Adrenal gland (tissue), 12 donors: ENCODE data around the gene HLF. TPM values are rescaled to one million over a fixed set of nuclear protein-coding genes. Genes with fewer than 3 reads are reported as not detected.

Source experiments
- DNase-seq, 7 donors: peaks; one replicate each; pipeline ENCODE4 v3.0.0-alpha.2; 2019 to 2020
- H3K27ac ChIP-seq, 5 donors: fragments of 200-600 bp; sonication (generic) in 4 of 5; 1 replicate in 3 of 5; 2 replicates in 2 of 5; pipeline versions ENCODE4 v1.5.1 to v1.8.0; 2016 to 2020; ENCODE audit warnings: mild to moderate bottlenecking in 1 of 5
- H3K27me3 ChIP-seq: fragments of 200-600 bp; 2 replicates; pipeline ENCODE4 v1.8.0; 2021
- H3K36me3 ChIP-seq, 2 donors: fragments of 200-600 bp; replicated peaks in 1 of 2; 1 replicate in 1 of 2; 2 replicates in 1 of 2; pipeline versions ENCODE4 v1.5.1 to v1.8.0; 2018 to 2022
- H3K4me1 ChIP-seq, 2 donors: fragments of 200-600 bp; replicated peaks in 1 of 2; 1 replicate in 1 of 2; 2 replicates in 1 of 2; pipeline versions ENCODE4 v1.5.1 to v1.8.0; 2018 to 2021
- H3K4me3 ChIP-seq, 4 donors: fragments of 200-600 bp; sonication (generic) in 3 of 4; one replicate each; pipeline ENCODE4 v1.5.1; 2016 to 2018
- H3K9me3 ChIP-seq, 3 donors: fragments of 200-600 bp; sonication (generic) in 1 of 3; replicated peaks in 1 of 3; 1 replicate in 2 of 3; 2 replicates in 1 of 3; pipeline versions ENCODE4 v1.5.1 to v1.8.0; 2016 to 2021
- POLR2A ChIP-seq, 2 donors: fragments of 450-650 bp; IDR thresholded peaks; one replicate each; pipeline ENCODE4 v1.6.1; 2017; ENCODE audit warnings: antibody characterized with exemption in 2 of 2, mild to moderate bottlenecking in 2 of 2, moderate library complexity in 1 of 2
- WGBS, 4 donors: extraction: QIAGEN DNeasy Blood & Tissue Kit in 2 of 4; methylation state at CpG; one replicate each; pipeline versions ENCODE4 v1.1.5 to v1.1.7; 2013 to 2017; 5-methylcytosine and 5-hydroxymethylcytosine counted together
- intact Hi-C, 2 donors: fragments of 100-400 bp; cut with DNase I; formaldehyde crosslinking; loops; one replicate each; pipeline versions ENCODE4 v1.14.1 to v1.15.0; 2022 to 2023
- polyA plus RNA-seq, 3 donors: library from polyadenylated mRNA; stranded (reverse); fragments of 200-250 nt in 2 of 3; fragments of 350-450 nt in 1 of 3; fragmentation: Illumina TruSeq in 1 of 3; extraction: RNeasy Lipid Tissue Mini Kit (QIAGEN cat#74804) in 1 of 3; gene quantifications; one replicate each; pipeline ENCODE4 v1.2.3, GENCODE V29; 2013 to 2014
- total RNA-seq, 9 donors: library from RNA; depleted of rRNA in 4 of 9; stranded (reverse); fragments of >200 nt in 4 of 9; fragments of 120-200 nt in 1 of 9; fragmentation: NEBNext Ultra II Directional in 1 of 9; extraction: Animal tissue kit (Norgen Biotek cat#: 25700) in 1 of 9; gene quantifications; one replicate each; pipeline versions ENCODE4 v1.1.0 to v1.2.4, GENCODE V29; 2013 to 2023
- TF ChIP-seq, protein P1 (sequence below), 6 experiments: fragments of 450-650 bp in 4 of 6; fragments of 200-600 bp in 2 of 6; sonication (generic) in 1 of 6; IDR thresholded peaks; 1 replicate in 5 of 6; 2 replicates in 1 of 6; pipeline versions ENCODE4 v1.5.1 to v1.8.0; 2016 to 2021; ENCODE audit warnings: antibody characterized with exemption in 6 of 6, mild to moderate bottlenecking in 2 of 6, moderate library complexity in 1 of 6
- donor health status: healthy with polysubstance abuse.
- donor health status: Bipolar disorder and iron deficiency.
- donor health status: DM: yes; HTN: yes; CAD: no.
- donor health status: DM: no; HTN: no; CAD: no.
- donor health status: DM: no; HTN: no; CAD: no.
- donor health status: DM: yes; HTN: yes; CAD: no.

The HLF gene
- total and polyA plus RNA-seq, 12 donors: 1.3 to 74.3 (median 27.0) TPM

DNA sequence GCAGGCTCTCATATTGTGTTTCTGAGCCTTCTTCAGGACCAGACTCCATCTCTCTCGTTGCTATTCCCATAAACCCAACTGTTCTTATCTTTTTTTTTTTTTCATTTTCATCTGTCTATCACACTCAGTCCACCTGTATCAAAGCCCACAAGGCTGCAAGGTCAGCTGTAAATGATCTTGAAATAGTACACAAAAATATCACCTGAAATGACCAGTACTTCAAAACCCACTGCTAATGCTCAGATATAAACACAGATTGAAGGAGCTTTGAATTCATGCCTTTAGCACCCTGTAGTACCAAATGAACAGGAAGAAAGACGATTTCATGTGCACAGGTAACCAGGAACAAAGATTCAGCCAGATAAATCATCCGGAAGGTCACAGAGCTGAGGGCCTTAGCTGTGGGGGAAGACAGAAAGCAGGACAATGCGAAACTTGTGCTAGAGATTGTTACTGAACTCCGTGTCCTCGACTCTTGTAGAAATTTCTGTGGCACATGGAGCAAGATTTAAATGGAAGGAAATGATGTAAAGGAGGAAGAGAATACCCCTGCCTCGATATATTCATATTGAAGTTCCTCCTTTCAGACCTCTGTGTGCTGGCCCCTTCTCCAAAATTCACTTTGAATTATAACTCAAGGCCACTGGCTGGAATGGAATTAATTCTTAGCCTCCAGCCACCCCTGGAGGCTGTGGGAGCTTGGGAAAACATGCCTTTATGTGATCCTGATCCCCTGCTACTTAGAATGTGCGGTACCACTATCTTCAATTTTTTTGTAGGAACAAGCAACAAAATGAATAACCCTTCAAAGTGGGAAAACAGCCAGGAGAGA is 4.1 kb downstream of the HLF start:
- Histone ChIP-seq H3K4me3 (peak overlapping the region in 1 of 4 donors; percentile 78), H3K36me3 (no peaks in the 10 kb centered on the region), H3K9me3 (no peaks in the 10 kb centered on the region), H3K27ac (peak overlapping the region in 3 of 5 donors; percentile 34 to 64 (median 48)), H3K4me1 (peaks cover 18 to 45% of the 10 kb centered on the region in 2 donors), H3K27me3 (no peaks in the 10 kb centered on the region)
- no peak for DNase-seq
- WGBS, 4 donors: 45 to 52% (median 50%) methylated on average over 8 of the region's 8 CpGs
- intact Hi-C loops: loop anchor here in 1 of 2 donors (10.0 kb wide), 1 partner anchor 46 kb away; no protein-coding TSS in a partner anchor
- TF ChIP-seq, protein P1, sequence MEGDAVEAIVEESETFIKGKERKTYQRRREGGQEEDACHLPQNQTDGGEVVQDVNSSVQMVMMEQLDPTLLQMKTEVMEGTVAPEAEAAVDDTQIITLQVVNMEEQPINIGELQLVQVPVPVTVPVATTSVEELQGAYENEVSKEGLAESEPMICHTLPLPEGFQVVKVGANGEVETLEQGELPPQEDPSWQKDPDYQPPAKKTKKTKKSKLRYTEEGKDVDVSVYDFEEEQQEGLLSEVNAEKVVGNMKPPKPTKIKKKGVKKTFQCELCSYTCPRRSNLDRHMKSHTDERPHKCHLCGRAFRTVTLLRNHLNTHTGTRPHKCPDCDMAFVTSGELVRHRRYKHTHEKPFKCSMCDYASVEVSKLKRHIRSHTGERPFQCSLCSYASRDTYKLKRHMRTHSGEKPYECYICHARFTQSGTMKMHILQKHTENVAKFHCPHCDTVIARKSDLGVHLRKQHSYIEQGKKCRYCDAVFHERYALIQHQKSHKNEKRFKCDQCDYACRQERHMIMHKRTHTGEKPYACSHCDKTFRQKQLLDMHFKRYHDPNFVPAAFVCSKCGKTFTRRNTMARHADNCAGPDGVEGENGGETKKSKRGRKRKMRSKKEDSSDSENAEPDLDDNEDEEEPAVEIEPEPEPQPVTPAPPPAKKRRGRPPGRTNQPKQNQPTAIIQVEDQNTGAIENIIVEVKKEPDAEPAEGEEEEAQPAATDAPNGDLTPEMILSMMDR (IDR thresholded peaks at IDR 0.05): no peak
- no peak for TF ChIP-seq POLR2A (IDR thresholded peaks at IDR 0.05)

DNA sequence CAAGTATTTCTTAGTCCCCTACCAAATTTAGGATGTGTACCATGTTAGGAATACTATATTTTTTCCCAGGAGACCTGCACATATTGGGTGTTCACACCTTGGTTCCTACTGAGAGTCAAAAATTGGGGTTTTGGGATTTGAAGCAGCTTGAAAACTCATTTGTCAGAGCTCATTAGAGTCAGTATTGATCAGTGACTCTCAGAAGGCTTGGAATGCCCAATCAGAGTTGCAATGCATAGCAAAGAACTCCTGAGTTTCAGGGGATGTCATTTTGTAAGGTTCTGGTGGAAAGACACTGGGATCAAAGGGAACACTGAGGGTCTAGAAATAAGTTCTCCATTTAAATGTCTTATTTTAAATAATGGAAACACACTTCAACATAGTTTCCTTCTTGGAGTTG is 5.1 kb downstream of the HLF start:
- intact Hi-C loops: loop anchor here in 1 of 2 donors (10.0 kb wide), 1 partner anchor 45 kb away; no protein-coding TSS in a partner anchor
- H3K9me3 ChIP-seq: no peaks in the 10 kb centered on the region
- H3K4me3 ChIP-seq: peak overlapping the region in 1 of 4 donors; percentile 78
- H3K36me3 ChIP-seq: no peaks in the 10 kb centered on the region
- H3K27me3 ChIP-seq: no peaks in the 10 kb centered on the region
- no peak for TF ChIP-seq POLR2A (IDR thresholded peaks at IDR 0.05)
- TF ChIP-seq, protein P1 (IDR thresholded peaks at IDR 0.05): no peak
- no peak for DNase-seq
- peaks cover 28 to 48% of the 10 kb centered on the region in 2 donors for H3K4me1 ChIP-seq
- H3K27ac ChIP-seq: peak overlapping the region in 2 of 5 donors; percentile 48 to 64

DNA sequence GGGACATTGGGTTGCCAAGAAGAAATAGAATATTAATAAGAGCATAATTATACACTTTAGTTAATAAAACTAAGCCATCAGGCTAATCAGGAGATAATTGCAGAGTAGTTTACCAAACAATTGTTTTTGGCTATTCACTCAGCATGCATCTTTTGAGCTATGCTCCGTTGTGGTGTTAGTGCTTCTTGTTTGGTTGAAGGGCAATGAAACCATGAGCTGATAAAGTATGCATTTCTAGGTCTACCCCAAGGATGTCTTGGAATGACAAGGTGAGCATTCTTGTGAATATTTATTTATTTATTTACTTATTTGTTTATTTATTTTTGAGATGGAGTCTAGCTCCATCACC is 6.4 kb downstream of the HLF start:
- no peak for DNase-seq
- Histone ChIP-seq H3K9me3 (no peaks in the 10 kb centered on the region), H3K4me3 (no peak overlapping the region), H3K27ac (peak overlapping the region in 1 of 5 donors; percentile 92), H3K36me3 (no peaks in the 10 kb centered on the region), H3K27me3 (no peaks in the 10 kb centered on the region), H3K4me1 (peaks cover 39 to 61% of the 10 kb centered on the region in 2 donors)
- intact Hi-C loops: no loop called here
- TF ChIP-seq POLR2A (IDR thresholded peaks at IDR 0.05): no peak
- TF ChIP-seq, protein P1 (IDR thresholded peaks at IDR 0.05): no peak
- 50 to 82% (median 74%) methylated on average over 1 of the region's 1 CpG for WGBS, 4 donors

DNA sequence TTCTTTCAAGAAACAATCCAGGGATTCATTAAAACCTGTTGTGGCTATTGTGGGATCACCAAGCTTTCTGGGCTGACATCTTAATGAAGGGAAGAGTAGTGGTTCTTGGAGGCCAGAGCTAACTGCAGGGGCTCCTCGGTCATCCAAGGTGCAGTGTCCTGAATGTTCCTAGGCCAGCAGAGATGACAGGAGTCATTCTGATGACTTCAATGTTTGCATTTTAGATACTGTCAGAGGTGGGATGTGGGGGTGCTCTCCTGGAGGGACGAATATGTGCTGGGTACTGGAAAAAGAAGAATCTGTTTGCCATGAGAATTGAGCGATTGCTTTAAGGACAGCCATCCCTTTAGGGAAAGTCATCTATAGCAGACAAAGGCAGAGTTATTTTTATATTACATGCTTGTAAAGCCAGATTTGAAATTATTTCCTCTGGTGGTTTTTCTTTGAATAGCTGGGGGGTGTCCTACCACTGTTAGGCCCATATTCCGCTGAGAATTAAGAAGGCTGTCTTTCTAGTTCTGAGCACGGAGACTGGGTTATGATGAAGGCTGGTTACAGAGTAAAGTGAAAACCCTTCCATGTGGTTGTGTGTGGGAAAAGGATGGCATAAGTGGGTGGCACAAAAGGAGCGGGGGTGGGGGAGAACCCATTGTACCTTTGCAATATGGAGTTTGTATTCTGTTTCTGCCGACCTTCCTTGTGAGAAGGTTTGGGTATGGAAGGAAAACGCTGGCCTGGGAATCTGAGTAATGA is 7.4 kb downstream of the HLF start:
- H3K36me3 ChIP-seq: no peaks in the 10 kb centered on the region
- H3K4me3 ChIP-seq: no peak overlapping the region
- no peaks in the 10 kb centered on the region for H3K9me3 ChIP-seq
- peaks cover 43 to 62% of the 10 kb centered on the region in 2 donors for H3K4me1 ChIP-seq
- peak overlapping the region in 3 of 5 donors; percentile 90 to 95 (median 92) for H3K27ac ChIP-seq
- DNase-seq: no peak
- no peaks in the 10 kb centered on the region for H3K27me3 ChIP-seq
- WGBS, 4 donors: 80 to 88% (median 86%) methylated on average over 8 of the region's 8 CpGs
- intact Hi-C loops: no loop called here
- TF ChIP-seq POLR2A (IDR thresholded peaks at IDR 0.05): no peak
- TF ChIP-seq, protein P1 (IDR thresholded peaks at IDR 0.05): no peak
